HG02884 (cell line): ENCODE results near the gene HBM.
"Not testable (repeated sequence)": the region's sequence is repeated elsewhere in the genome, so short reads cannot be mapped to it uniquely, and the experiment has no call there.

Source experiments
- ATAC-seq: cut with Tn5 transposase; IDR thresholded peaks from one replicate; pipeline ENCODE4 v1.9.1; 2021; ENCODE audit warnings: mild to moderate bottlenecking, moderate library complexity; ENCODE audit not compliant: unreplicated experiment

Gene HBM, protein sequence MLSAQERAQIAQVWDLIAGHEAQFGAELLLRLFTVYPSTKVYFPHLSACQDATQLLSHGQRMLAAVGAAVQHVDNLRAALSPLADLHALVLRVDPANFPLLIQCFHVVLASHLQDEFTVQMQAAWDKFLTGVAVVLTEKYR

DNA sequence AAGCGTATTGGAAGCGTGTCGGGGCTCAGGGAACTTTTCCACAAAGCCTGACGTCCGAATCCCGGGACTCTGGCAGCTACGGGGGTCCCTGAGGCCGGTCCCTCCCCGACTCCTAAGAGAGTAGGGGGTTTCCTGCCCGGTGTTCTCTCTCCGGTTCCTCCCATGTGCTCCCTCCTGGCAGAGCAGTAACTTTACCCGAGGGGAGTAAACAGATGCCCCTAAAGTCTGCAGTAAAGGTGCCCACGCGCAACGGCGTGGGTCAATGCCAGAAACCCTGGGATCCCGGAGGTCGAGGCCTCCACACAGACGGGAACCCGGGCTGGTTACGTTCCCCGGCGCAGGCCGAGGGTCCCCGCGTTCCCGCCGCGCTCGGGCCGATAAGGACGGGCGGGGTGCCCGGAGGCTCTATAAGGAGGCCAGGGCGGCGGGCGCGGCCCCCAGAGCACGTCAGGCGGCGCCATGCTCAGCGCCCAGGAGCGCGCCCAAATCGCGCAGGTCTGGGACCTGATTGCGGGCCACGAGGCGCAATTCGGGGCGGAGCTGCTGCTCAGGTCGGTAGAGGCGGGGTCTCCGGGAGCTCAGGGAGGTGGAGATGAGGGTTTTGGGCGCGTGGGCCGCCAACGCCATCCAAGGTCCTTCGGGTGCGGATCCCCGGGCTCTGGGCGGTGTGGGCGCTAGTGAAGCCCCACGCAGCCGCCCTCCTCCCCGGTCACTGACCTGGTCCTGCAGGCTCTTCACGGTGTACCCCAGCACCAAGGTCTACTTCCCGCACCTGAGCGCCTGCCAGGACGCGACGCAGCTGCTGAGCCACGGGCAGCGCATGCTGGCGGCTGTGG, at the start of gene HBM:
HBM (plus strand) TSS at position 440 of the 836 bp plus-strand sequence; CDS start at position 460, 20 bp downstream.
- no peak for ATAC-seq

DNA sequence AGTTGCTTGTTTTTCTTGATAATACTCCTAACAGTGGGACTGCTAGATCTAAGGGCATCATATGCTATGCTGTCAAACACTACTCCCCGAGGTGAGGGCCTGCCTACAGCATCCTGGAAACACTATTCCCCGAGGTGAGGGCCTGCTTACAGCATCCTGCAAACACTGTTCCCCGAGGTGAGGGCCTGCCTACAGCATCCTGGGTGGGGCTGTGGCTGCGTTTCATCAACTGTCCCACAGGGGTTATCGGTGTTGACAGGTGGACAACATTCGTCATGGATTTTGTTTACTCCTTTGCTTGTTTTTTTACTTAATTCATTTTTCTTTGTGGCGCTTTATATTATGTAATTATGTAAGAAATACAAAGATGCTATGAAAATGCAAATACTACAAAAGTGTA, 49.8 kb upstream of the HBM start:
- no peak for ATAC-seq

DNA sequence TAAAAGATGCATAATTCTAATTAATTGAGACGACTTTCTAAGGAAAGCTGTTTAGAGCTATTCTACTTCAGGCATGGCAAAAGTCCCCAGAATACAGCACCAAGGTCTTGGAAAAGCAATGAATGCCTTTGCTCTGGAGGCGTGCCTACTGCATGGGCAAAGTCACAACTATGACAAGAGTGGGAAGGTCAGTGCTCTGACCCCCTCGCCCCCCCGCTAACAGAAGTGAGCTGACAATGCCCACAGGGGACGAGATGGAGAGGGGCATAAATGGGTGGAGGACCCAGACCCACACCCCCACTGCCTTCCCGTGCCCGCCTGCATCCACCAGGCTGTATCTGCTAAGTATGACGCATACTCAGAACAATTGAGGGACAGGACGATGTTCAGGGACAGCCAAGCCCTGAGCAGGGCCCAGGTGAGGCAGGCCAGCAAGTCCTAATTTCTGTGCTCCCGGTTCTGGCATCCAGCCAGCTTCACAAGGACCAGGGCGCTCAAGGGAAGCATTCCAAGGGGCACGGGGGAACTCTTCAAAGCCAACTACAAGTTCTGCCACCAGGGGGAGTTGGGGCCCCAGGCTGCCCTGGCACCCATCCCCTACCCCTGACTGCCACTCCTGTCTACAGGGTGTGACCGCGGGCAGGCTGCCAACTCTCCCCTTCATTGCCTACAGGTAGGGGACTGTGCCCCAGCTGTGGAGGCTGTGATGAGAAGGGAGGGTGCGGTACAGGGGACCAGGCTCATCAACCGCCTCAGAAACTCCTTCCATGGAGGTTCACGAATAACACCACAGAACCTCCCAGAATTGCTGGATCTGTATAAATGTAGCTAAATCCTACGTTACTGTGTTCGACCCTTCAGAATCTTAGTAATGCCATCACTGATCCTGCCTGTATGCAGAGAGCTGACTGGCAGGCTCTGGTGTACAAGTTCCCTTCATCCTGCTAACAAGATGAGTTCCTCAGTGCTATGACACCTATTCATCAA, 48.1 kb upstream of the HBM start:
- no peak for ATAC-seq

DNA sequence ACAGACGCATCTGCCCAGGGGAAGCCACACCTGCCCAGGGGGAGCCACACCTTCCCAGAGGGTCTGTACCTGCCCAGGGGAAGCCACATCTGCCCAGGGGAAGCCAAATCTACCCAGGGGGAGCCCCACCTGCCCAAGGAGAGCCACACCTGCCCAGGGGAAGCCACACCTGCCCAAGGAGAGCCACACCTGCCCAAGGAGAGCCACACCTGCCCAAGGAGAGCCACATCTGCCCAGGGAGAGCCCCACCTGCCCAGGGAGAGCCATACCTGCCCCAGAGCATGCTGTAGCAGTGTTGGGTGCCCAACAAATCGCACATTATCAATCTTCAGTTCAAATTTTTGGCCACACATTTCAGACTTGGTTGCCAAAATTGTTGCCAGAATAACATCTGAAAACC, 46.9 kb upstream of the HBM start:
- ATAC-seq, result no peak

DNA sequence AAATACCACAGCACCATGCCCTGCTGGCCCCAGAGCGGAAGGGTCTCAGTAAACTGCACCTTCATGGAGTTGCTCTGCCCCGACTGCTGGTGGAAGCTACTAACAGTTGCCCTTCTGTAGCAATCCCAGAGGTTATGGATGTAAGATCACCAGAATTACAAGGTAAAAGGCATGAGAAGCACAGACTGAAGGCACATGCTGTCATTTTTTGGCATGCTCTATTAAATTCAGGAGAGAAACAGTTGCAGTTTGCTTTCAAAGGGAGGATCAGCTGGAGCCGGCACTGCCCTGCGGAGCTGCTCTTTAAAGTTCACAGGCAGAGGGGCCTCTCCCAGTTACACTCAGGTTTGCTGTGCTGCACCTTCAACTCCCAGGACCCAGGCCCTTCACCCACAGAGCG, 46.5 kb upstream of the HBM start:
- ATAC-seq, result no peak

DNA sequence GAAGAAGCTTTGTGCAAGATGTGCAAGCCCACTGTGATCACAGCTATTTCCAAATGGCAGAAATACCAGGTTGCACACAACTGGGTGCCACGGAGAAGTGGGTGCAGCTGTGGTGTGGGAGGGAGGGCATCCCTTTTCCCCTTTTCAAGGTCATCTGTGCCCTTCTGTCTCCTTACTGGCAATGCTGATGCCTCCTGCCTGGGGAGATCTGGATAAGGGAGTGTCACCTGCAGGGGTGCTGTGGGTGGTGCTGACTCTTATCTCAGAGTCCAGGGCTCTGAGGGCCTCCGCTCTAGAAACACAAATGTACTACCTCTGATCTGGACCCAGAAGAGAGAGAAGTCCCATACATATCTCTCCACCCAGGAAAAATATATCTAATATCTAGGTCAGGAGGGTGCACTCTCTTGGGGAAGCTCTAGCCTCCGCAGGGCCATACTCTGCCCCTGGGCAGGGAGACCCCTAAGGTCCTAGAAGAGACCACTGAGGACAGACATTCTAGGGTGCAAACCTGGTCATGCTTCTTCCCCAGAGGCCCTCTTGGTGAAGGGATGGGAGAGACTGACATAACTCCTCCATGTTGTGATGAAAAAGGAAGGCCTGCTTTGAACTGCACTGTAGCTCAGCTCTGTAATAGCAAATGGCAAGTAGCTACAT, 45.8 kb upstream of the HBM start:
- no peak for ATAC-seq

DNA sequence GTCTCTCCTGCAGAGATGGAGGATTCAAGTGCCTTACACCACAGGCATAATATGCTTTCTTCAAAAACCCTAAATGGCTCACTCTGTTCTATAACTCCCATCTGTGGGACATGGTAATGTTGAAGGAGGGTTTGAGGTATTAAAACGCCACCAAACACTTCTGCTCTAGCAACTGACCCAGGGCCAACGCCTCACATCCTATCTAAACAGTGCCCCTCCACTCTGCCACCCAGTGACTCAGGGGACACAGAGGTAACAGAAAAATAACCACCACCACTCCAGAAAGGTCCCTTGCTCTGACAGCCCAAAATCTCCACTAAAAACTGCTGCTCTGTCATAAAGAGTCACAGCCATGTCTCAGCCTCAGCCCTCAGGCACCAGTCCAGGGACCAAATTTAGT, 45.0 kb upstream of the HBM start:
- ATAC-seq, result no peak

DNA sequence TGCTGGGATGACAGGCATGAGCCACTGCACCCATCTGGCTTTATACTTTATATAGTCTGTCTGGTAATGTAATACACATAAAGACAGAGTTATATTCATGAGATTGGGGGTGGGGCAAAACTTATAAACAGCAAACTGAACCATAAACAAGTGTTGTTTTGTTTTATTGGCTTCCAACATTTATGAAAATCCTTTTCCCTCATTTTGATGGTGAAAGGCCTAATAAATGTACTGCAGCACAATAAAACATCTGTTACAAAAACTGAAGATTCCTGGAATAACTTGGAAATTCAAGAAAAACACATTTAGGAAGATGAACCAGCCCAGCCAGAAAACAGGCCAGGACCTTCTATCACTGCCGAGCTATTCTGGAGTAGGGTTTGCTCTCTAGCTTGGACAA, 43.4 kb upstream of the HBM start:
- ATAC-seq, result no peak

DNA sequence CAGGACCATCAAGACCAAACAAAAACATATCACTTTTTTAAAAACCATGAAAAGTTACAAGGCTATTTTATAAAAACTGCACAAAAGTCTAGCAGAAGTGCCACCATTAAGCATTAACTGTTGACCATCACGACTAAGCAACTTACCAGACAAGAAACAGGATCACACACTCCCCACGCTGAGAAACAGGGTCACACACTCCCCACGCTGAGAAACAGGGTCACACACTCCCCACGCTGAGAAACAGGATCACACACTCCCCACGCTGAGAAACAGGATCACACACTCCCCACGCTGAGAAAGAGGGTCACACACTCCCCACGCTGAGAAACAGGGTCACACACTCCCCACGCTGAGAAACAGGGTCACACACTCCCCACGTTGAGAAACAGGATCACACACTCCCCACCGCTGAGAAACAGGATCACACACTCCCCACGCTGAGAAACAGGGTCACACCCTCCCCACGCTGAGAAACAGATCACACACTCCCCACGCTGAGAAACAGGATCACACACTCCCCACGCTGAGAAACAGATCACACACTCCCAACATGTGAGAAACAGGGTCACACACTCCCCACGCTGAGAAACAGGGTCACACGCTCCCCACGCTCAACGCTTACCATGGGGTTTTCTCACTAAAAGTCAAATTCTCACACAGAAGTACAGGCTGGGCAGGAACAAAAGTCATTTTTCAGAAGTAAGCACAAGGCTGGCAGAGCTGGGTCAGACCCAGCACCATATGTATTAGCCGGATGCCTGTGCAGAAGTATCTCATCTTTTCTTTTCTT, 42.0 kb upstream of the HBM start:
- not testable (repeated sequence) for ATAC-seq

DNA sequence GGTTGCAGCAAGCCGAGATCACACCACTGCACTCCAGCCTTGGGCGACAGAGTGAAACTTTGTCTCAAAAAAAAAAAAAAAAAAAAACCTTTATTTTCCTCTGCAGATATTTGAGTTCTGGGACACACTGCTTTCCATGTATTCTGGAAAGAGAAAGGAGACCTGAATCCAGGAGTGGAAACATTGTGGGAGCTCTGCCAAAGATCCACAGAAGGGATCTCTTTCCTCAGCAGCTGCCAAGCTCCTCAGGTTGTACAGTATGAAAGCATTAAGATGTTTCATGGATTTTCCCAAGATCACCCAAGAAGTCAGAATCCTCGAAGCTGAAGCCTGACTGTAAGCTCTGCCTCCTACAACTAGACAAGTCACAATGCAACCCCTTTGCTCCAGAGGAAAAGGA, 40.8 kb upstream of the HBM start:
- ATAC-seq, result no peak

DNA sequence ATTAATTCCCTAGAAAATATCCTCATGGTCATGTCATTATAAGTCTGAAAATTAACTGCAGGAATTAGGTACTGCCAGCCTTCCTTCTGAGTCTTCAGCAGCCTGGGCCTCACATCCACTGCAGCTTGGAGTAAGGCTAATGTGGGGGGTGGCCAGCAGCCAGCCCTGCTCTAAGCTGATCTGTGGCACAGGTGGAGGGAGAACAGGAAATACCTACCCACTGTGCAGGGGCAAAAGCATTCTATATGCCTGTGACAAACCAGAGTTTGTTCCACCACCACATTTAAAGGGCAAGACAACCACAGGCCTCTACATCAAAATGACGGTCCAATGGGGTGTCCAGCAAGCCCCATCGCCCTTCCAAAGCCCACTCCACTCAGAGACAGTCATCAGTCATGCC, 36.7 kb upstream of the HBM start:
- no peak for ATAC-seq

DNA sequence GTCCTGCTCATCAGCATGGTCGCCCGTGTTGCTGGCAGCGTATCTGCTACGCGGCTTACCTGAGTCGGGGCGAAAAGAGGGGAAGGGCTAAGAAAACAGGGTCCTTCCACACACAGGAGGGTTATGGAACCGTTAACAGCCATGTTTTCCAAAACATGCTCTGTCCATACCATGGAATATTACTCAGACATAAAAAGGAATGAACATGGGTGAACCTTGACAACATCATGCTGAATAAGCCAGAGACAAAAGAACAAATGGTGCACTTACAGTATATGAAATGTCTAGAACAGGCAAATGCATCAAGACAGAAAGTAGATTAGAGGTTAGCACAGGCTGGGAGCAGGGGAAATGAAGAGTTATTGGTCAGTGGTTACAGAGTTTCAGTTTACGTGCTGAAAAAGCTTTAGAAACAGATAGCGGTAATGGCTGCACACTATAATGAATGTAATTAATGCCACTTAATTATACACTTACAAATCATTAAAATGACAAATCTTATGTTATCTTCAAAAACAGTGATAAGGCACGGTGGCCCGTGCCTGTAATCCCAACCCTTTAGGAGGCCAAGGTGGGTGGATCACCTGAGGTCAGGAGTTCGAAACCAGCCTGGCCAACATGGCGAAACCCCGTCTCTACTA, 35.1 kb upstream of the HBM start:
- no peak for ATAC-seq

DNA sequence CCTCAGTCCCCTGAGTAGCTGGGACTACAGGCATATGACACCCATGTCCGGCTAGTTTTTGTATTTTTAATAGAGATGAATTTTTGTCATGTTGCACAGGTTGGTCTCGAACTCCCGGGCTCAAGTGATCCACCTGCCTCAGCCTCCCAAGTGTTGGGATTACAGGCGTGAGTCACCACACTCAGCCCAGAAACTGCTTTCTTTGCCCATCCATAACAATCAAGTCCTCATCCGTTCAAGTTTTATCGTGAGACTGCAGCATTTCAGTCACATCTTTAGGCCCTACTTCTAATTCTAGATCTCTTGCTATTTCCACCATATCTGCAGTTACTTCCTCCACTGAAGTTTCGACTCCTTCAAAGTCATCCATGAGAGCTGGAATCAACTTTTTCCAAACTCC, 33.7 kb upstream of the HBM start:
- ATAC-seq, result no peak

DNA sequence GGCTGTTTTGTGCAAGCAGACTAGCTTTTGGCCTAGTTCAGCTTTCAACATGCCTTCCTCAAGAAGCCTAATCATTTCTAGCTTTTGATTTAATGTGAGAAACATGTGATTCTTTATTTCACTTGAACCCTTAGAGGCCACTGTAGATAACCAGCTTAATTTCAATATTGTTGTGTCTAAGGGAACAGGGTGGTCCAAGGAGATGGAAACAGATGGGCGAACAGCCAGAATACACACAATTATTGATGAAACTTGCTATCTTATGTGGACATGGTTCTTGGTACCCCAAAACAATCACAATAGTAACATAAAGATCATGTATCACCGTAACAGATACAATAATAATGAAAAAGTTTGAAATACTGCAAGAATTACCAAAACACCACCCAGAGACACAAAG, 32.1 kb upstream of the HBM start:
- ATAC-seq, result no peak

DNA sequence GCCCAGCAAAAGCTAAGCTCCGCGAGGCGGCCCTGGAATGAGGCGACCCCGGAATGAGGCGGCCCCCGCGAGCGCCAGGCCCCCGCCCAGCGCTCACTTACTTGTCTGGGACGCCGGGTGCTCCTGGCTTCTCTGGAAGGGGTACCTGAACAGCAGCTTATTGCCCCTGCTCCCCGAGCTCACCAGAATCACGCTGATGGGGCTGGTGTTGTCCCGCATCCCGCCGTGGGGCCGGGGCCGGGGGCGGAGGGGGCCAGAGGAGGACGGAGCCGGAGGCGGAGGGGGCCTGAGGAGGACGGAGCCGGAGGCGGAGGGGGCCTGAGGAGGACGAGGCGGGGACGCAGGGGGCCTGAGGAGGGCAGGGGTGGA, 27.7 kb upstream of the HBM start:
- ATAC-seq, result no peak

DNA sequence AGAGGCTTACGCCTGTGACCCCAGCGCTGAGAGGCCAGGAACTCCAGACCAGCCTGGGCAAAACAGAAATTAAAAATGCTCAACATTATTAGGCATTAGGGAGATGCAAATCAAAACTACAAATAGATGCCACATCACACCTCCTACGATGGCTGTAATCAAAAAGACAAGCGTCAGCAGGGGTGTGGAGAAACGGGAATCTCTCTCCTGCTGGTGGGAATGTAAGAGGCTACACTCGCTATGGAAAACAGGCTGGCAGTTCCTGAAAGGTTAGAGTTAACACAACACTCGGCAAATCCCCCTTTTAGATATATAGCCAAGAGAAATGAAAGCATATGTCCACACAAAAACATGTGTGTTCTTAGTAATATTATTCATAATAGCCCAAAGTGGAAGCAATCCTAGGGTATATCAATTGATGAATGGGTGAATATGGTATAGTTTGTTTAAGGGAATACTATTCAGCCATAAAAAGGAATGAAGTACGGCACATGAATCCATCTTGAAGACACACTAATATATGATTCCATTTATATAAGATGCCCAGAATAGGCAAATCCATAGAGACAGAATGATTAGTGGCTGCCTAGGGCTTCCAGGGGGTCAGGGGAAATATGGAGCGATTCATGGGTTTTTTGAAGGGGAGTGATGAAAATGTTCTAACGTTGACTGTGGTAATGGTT, 25.5 kb upstream of the HBM start:
- no peak for ATAC-seq

DNA sequence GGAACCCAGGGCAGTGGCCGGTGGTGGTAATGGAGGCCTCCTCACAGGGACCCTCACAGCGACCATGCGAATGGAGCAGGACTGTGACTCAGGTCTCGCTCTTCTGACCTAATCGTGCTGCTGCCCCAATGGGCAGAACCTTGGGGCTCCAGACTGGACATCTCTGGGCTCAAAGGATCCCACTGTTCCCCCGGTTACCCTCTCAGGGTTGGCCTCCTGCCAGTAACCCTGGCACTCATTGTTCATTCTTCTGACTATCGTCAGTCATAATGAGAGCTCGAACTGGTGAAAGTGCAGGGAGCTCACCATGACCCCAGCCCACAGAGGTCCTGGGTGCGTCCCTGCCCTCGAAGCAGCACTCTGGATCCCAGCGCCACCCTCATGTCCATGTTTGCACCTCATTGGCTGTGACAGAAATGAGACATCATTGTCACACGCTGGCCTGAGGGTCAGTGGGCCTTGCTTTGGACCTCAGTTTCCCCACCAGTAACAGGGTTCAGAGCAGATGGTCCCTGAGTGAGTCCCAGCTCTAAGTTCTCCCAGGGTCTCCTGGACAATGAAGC, 23.3 kb upstream of the HBM start:
- ATAC-seq, result no peak

DNA sequence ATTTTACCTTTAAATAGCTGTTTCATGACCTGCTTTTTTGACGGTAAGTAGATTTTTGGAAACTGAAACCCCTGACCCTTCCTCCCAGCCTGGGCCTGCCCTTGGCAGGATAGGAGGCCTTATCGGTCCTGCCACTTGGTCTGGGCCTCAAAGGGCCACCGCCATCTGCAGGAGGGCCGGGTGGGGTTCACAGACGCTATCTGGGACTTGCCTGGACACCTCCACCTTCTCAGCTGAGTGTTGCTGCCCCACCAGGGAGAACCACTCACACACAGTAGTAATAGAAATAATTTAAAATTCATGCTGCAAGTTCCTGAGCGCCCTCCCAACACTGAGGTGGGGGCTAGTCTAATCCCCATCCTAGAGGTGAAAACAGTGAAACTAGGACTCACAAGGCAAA, 22.7 kb upstream of the HBM start:
- no peak for ATAC-seq

DNA sequence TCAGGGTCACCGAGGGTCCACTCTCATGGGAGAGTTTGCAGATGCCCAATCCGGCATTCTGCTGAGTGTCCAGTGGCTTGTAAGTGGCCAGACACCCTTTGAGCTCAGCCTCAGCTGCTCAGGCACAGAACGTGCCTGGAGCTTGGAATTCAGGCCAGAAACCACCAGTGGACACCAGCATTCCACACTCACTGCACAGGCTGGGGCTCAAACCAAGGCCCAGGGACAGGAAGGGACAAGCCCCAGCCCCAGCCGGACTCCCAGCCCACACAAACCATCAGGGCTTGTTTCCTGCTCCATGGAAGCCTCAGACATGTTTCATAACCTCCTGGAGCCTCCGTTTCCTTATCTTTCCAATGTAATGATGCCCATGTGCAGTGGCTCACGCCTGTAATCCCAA, 22.3 kb upstream of the HBM start:
- ATAC-seq, result no peak
